NCI-H187 treated with DMSO at 0.1 percent for 48 hours (cell line): ENCODE results near the gene TXLNG.
"Not testable (repeated sequence)": the region's sequence is repeated elsewhere in the genome, so short reads cannot be mapped to it uniquely, and the experiment has no call there.

Experiments used
- DNase-seq: peaks from one replicate; lab custom pipeline; 2025; lab: John Stamatoyannopoulos, UW

The TXLNG gene

GRCh38 chrX:16839219-16839851 is 53.1 kb downstream of the TXLNG start:
- DNase-seq = no peak

- DNase-seq = no peak
Measured at GRCh38 chrX:16839852-16840460, 53.7 kb downstream of the TXLNG start.

- no peak for DNase-seq
Measured at GRCh38 chrX:16842684-16843083, 56.4 kb downstream of the TXLNG start.

GRCh38 chrX:16843208-16843909 is 57.1 kb downstream of the TXLNG start:
- no peak for DNase-seq

GRCh38 chrX:16845686-16846085 is 59.4 kb downstream of the TXLNG start:
- DNase-seq = no peak

GRCh38 chrX:16848541-16848940 is 62.3 kb downstream of the TXLNG start:
- DNase-seq = no peak

GRCh38 chrX:16851421-16851820 is 65.2 kb downstream of the TXLNG start:
- DNase-seq = no peak

GRCh38 chrX:16851827-16852226 is 65.6 kb downstream of the TXLNG start:
- no peak for DNase-seq

- DNase-seq = no peak
Measured at GRCh38 chrX:16852617-16853179, 66.4 kb downstream of the TXLNG start.

- no peak for DNase-seq
Measured at GRCh38 chrX:16853537-16853936, 67.3 kb downstream of the TXLNG start.

- no peak for DNase-seq
Measured at GRCh38 chrX:16855363-16856075, 69.3 kb downstream of the TXLNG start.

GRCh38 chrX:16856076-16856404 is 69.8 kb downstream of the TXLNG start:
- not testable (repeated sequence) for DNase-seq

GRCh38 chrX:16856744-16857143 is 70.5 kb downstream of the TXLNG start:
- DNase-seq = no peak

GRCh38 chrX:16862829-16863228 is 76.6 kb downstream of the TXLNG start:
- DNase-seq = no peak

GRCh38 chrX:16867947-16868346 is 81.7 kb downstream of the TXLNG start:
- DNase-seq = no peak

- DNase-seq = no peak
Measured at GRCh38 chrX:16868920-16869319, 82.7 kb downstream of the TXLNG start.

- DNase-seq = no peak
Measured at GRCh38 chrX:16869393-16870094, 83.3 kb downstream of the TXLNG start.

- peak; percentile 67 for DNase-seq
Measured at GRCh38 chrX:16870095-16870861, 84.0 kb downstream of the TXLNG start, which contains the start of gene RBBP7. TSS of gene RBBP7 (minus strand) at chrX:16870362. CDS start at chrX:16870053, 309 bp downstream.

GRCh38 chrX:16870862-16871815 is 84.9 kb downstream of the TXLNG start:
- no peak for DNase-seq

GRCh38 chrX:16873106-16873505 is 86.8 kb downstream of the TXLNG start:
- DNase-seq = no peak
